Heart right ventricle (tissue), 16 donors: Measurements from ENCODE around the gene LMX1B. TPM values are rescaled to one million over a fixed set of nuclear protein-coding genes. Genes with fewer than 3 reads are reported as not detected.
A peak's percentile ranks its signal among the peaks of the same experiment; 100 is the strongest.

Experiments used
- ATAC-seq, 8 donors: fragments of 200-7000 bp; cut with Tn5 transposase; one replicate each; pipeline ENCODE4 v1.9.1; 2020; ENCODE audit warnings: mild to moderate bottlenecking in 8 of 8, moderate library complexity in 8 of 8, moderate number of reproducible peaks in 1 of 8
- DNase-seq, 2 donors: peaks; one replicate each; pipeline ENCODE4 v3.0.0-alpha.2; 2020
- H3K27ac ChIP-seq, 10 donors: fragments of 200-600 bp; sonication (generic) in 2 of 10; one replicate each; pipeline versions ENCODE4 v1.5.0 to v1.8.0; 2020 to 2022; ENCODE audit warnings: mild to moderate bottlenecking in 3 of 10
- H3K27me3 ChIP-seq, 7 donors: fragments of 200-600 bp; one replicate each; pipeline ENCODE4 v1.8.0; 2021 to 2022; ENCODE audit warnings: mild to moderate bottlenecking in 2 of 7
- H3K36me3 ChIP-seq, 9 donors: fragments of 200-600 bp; sonication (generic) in 1 of 9; one replicate each; pipeline versions ENCODE4 v1.5.0 to v1.8.0; 2020 to 2022; ENCODE audit warnings: mild to moderate bottlenecking in 2 of 9
- H3K4me1 ChIP-seq, 9 donors: fragments of 200-600 bp; sonication (generic) in 1 of 9; one replicate each; pipeline versions ENCODE4 v1.5.0 to v1.8.0; 2020 to 2022; ENCODE audit warnings: mild to moderate bottlenecking in 4 of 9
- H3K4me3 ChIP-seq, 10 donors: fragments of 200-600 bp; sonication (generic) in 2 of 10; one replicate each; pipeline versions ENCODE4 v1.5.0 to v1.8.0; 2020 to 2022; ENCODE audit warnings: mild to moderate bottlenecking in 7 of 10, moderate library complexity in 2 of 10
- H3K9me3 ChIP-seq, 11 donors: fragments of 200-600 bp in 10 of 11; sonication (generic) in 2 of 11; one replicate each; pipeline versions ENCODE4 v1.5.0 to v1.8.0; 2013 to 2022; ENCODE audit warnings: mild to moderate bottlenecking in 2 of 11, control low read depth in 1 of 11, moderate library complexity in 1 of 11
- CTCF ChIP-seq, 9 donors: fragments of 200-600 bp; sonication (generic) in 2 of 9; IDR thresholded peaks; one replicate each; pipeline versions ENCODE4 v1.5.0 to v1.8.0; 2021 to 2022; ENCODE audit warnings: antibody characterized with exemption in 9 of 9, mild to moderate bottlenecking in 5 of 9, moderate library complexity in 1 of 9
- WGBS, 2 donors: extraction: QIAGEN DNeasy Blood & Tissue Kit; methylation state at CpG; one replicate each; pipeline ENCODE4 v1.1.7; 2013; ENCODE audit warnings: inconsistent platforms in 1 of 2; 5-methylcytosine and 5-hydroxymethylcytosine counted together
- intact Hi-C, 10 donors: fragments of 100-400 bp; cut with DNase I; formaldehyde crosslinking; loops; one replicate each; pipeline versions ENCODE4 v1.11.1 to v1.14.2; 2022
- polyA plus RNA-seq, 2 donors: library from polyadenylated mRNA; stranded (reverse); fragments of 200-250 nt; gene quantifications; one replicate each; pipeline ENCODE4 v1.2.3, GENCODE V29; 2013
- total RNA-seq, 10 donors: library from RNA; stranded (reverse); fragmentation: NEBNext Ultra II Directional in 3 of 10; extraction: Animal tissue kit (Norgen Biotek cat#: 25700) in 3 of 10; gene quantifications; one replicate each; pipeline versions ENCODE4 v1.2.1 to v1.2.4, GENCODE V29; 2021 to 2023
- donor health status: Arrhythmogenic right ventricular cardiomyopathy.
- donor health status: ischemic (EF 13 %, LVEDD 7.1; RV severe dilation, severe dysfunction).
- donor health status: healthy with polysubstance abuse.
- donor health status: DM: no; HTN: yes; CAD: no.
- donor health status: DM: no; HTN: no; CAD: no.
- donor health status: ischemic (EF 25% LVEDD 6.9; RV normal size, moderate dysfunction).
- donor health status: ischemic (EF 25% LVEDD 5.7; RV mildly dilated, moderate dysfunction).
- donor health status: healthy.
- donor health status: DM: yes; HTN: yes; CAD: no.
- donor health status: Ischemic cardiomyopathy.
- donor health status: ischemic (EF 35%, LVEDD 5.7; RV mildly dilated, moderate dysfunction).
- donor health status: nonischemic (EF 11% LVEDD 7.7; RV severe dilation, severe dysfunction).
- donor health status: DM: yes; HTN: yes; CAD: no.
- donor health status: PGD.
- donor health status: ischemic (EF 29% LVEDD 5.4; RV normal size, mild dysfunction).
- donor health status: nonischemic (EF 23%, LVEDD 6.1; RV moderate dilation, normal function).

Gene LMX1B
- total and polyA plus RNA-seq, 12 donors: 0.25 to 0.97 (median 0.37) TPM

- intact Hi-C loops: loop anchor here in 9 of 10 donors (5.0 to 10.0 kb wide), 5 partner anchors 68 to 170 kb away; no protein-coding TSS in a partner anchor
- no peak for ATAC-seq
- Histone ChIP-seq H3K27me3 (peaks cover 61 to 95% (median 92%) of the 10 kb centered on the region in 7 donors), H3K9me3 (no peaks in the 10 kb centered on the region), H3K4me3 (peak overlapping the region in 9 of 10 donors; percentile 26 to 55 (median 44)), H3K4me1 (peaks cover 4 to 51% (median 36%) of the 10 kb centered on the region in 9 donors), H3K27ac (peak overlapping the region in 2 of 10 donors; percentile 7 to 15), H3K36me3 (no peaks in the 10 kb centered on the region)
- DNase-seq: no peak
- no peak for TF ChIP-seq CTCF (IDR thresholded peaks at IDR 0.05)
- WGBS, 2 donors: 2 to 3% methylated on average over 65 of the region's 65 CpGs
Measured at GRCh38 chr9:126614455-126615244, 922 bp downstream of the LMX1B start.

- Histone ChIP-seq H3K36me3 (no peaks in the 10 kb centered on the region), H3K4me1 (peaks cover 0 to 45% (median 31%) of the 10 kb centered on the region in 9 donors), H3K9me3 (no peaks in the 10 kb centered on the region), H3K27ac (peak overlapping the region in 3 of 10 donors; percentile 1 to 31 (median 15)), H3K4me3 (peak overlapping the region in 9 of 10 donors; percentile 26 to 55 (median 44)), H3K27me3 (peaks cover 61 to 95% (median 92%) of the 10 kb centered on the region in 7 donors)
- DNase-seq: peak in 1 of 2 donors; percentile 38
- ATAC-seq: peak in 1 of 8 donors; percentile 52
- no peak for TF ChIP-seq CTCF (IDR thresholded peaks at IDR 0.05)
- intact Hi-C loops: loop anchor here in 3 of 10 donors (10.0 kb wide), 2 partner anchors 79 to 169 kb away; no protein-coding TSS in a partner anchor
- 5% methylated on average over 42 to 62 of the region's 62 CpGs for WGBS, 2 donors
Measured at GRCh38 chr9:126615245-126615790, 1.6 kb downstream of the LMX1B start.

DNA sequence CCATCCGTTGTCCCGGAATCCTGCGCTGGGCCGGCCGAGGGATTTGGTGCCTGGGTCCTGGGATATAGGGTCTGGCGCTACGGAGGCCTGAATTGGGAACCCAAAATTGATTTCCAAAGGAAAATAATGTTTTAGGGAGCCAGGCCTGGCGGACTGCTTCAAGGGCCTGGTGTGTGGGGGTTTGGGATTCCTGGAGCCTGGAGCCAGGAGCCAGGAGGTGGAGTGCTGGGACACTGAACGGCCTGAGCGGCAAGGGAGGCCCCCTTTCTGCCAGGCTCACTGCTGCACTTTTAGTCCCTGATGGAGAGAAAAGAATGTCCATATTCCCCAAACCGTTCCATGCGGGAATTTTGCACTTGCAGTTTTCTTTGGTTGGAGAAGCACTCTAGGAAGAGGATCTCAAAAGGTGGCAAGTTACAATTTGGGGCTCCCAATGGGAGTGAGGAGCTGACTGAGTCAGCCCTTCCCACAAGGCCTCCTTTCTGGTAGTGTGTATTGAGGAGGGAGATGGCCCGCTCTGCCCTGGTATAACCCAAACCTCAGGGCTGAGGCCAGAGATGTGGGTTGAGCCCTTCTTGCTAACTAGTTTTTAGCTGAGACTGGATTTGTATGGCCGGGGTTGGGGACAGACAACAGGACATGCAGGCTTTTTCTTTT lies 2.2 kb downstream of the LMX1B start:
- Histone ChIP-seq H3K4me1 (peaks cover 0 to 40% (median 27%) of the 10 kb centered on the region in 9 donors), H3K36me3 (no peaks in the 10 kb centered on the region), H3K27me3 (peaks cover 56 to 96% (median 93%) of the 10 kb centered on the region in 7 donors), H3K27ac (peak overlapping the region in 3 of 10 donors; percentile 1 to 31 (median 15)), H3K4me3 (peak overlapping the region in 9 of 10 donors; percentile 26 to 55 (median 44)), H3K9me3 (no peaks in the 10 kb centered on the region)
- DNase-seq: no peak
- no peak for TF ChIP-seq CTCF (IDR thresholded peaks at IDR 0.05)
- ATAC-seq: no peak
- 41 to 45% methylated on average over 14 of the region's 14 CpGs for WGBS, 2 donors
- intact Hi-C loops: loop anchor here in 3 of 10 donors (10.0 kb wide), 2 partner anchors 79 to 169 kb away; no protein-coding TSS in a partner anchor

DNA sequence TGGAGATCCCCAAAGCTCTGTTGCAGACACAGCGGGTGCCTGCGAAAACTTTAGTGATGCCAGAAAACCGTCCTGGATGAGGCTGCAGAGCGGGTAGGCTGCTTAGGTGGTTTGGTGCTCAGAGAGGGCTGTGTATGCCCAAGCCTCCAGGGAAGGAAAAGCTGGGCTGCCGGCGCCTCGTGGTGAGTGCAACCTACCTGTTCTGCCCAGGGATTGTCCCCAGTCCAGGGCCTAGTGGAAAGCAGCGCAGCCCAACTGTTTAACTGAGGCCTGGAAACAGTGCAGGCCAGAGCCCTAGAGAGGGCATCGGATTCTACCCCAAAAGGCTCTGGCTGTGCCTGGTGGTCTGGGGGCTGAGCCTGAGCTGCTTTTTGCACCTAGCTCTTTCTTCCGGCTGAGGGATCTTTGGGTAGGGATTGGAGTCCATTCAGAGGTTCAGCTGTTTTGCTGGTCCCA lies 2.8 kb downstream of the LMX1B start:
- Histone ChIP-seq H3K4me3 (no peak overlapping the region), H3K36me3 (no peaks in the 10 kb centered on the region), H3K27me3 (peaks cover 52 to 96% (median 93%) of the 10 kb centered on the region in 7 donors), H3K9me3 (no peaks in the 10 kb centered on the region), H3K4me1 (peaks cover 0 to 34% (median 22%) of the 10 kb centered on the region in 9 donors), H3K27ac (no peak overlapping the region)
- no peak for TF ChIP-seq CTCF (IDR thresholded peaks at IDR 0.05)
- WGBS, 2 donors: 85% methylated on average over 10 of the region's 10 CpGs
- intact Hi-C loops: loop anchor here in 3 of 10 donors (10.0 kb wide), 2 partner anchors 78 to 168 kb away; no protein-coding TSS in a partner anchor
- ATAC-seq: no peak
- DNase-seq: no peak
